HEK293 (cell line): ENCODE results near the gene ALDOC.

Experiments
- ATF2 ChIP-seq: fragments of 450-650 bp; formaldehyde crosslinking; IDR thresholded peaks from 2 replicates; pipeline ENCODE4 v1.5.1; 2016; ENCODE audit warnings: missing biosample characterization, missing genetic modification characterization, low read depth
- KLF9 ChIP-seq: fragments of 450-650 bp; formaldehyde crosslinking; IDR thresholded peaks from 2 replicates; pipeline ENCODE4 v1.5.1; 2016; ENCODE audit warnings: missing biosample characterization, missing genetic modification characterization, low read depth
- REST ChIP-seq: fragments of 450-650 bp; formaldehyde crosslinking; IDR thresholded peaks from 2 replicates; pipeline ENCODE4 v1.5.1; 2016; ENCODE audit warnings: missing biosample characterization, missing genetic modification characterization
- YY1 ChIP-seq: fragments of 450-650 bp; formaldehyde crosslinking; IDR thresholded peaks from 2 replicates; pipeline ENCODE4 v1.5.1; 2018; ENCODE audit warnings: missing biosample characterization, missing genetic modification characterization
- ZBTB11 ChIP-seq: fragments of 450-650 bp; formaldehyde crosslinking; conservative IDR thresholded peaks from 2 replicates; pipeline ENCODE4 v1.5.1; 2016; ENCODE audit warnings: low read depth, missing biosample characterization, missing genetic modification characterization
- ZNF24 ChIP-seq: fragments of 450-650 bp; formaldehyde crosslinking; IDR thresholded peaks from 2 replicates; pipeline ENCODE4 v1.5.1; 2016; ENCODE audit warnings: missing biosample characterization, missing genetic modification characterization
- ZNF707 ChIP-seq: fragments of 450-650 bp; formaldehyde crosslinking; IDR thresholded peaks from 2 replicates; pipeline ENCODE4 v1.5.1; 2016; ENCODE audit warnings: missing biosample characterization, missing genetic modification characterization
- TF ChIP-seq, protein P1 (sequence below): fragments of 450-650 bp; formaldehyde crosslinking; IDR thresholded peaks from 2 replicates; pipeline ENCODE4 v1.5.1; 2017; ENCODE audit warnings: missing biosample characterization, missing genetic modification characterization
- TF ChIP-seq, protein P2 (sequence below): fragments of 450-650 bp; formaldehyde crosslinking; IDR thresholded peaks from 2 replicates; pipeline ENCODE4 v1.5.1; 2016; ENCODE audit warnings: missing biosample characterization, missing genetic modification characterization

- TF ChIP-seq, protein P1, sequence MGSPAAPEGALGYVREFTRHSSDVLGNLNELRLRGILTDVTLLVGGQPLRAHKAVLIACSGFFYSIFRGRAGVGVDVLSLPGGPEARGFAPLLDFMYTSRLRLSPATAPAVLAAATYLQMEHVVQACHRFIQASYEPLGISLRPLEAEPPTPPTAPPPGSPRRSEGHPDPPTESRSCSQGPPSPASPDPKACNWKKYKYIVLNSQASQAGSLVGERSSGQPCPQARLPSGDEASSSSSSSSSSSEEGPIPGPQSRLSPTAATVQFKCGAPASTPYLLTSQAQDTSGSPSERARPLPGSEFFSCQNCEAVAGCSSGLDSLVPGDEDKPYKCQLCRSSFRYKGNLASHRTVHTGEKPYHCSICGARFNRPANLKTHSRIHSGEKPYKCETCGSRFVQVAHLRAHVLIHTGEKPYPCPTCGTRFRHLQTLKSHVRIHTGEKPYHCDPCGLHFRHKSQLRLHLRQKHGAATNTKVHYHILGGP (tag by site-specific recombination) = no peak
- TF ChIP-seq, protein P2, sequence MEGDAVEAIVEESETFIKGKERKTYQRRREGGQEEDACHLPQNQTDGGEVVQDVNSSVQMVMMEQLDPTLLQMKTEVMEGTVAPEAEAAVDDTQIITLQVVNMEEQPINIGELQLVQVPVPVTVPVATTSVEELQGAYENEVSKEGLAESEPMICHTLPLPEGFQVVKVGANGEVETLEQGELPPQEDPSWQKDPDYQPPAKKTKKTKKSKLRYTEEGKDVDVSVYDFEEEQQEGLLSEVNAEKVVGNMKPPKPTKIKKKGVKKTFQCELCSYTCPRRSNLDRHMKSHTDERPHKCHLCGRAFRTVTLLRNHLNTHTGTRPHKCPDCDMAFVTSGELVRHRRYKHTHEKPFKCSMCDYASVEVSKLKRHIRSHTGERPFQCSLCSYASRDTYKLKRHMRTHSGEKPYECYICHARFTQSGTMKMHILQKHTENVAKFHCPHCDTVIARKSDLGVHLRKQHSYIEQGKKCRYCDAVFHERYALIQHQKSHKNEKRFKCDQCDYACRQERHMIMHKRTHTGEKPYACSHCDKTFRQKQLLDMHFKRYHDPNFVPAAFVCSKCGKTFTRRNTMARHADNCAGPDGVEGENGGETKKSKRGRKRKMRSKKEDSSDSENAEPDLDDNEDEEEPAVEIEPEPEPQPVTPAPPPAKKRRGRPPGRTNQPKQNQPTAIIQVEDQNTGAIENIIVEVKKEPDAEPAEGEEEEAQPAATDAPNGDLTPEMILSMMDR (tag by site-specific recombination) = no peak
- TF ChIP-seq ZNF707 (no peak), ATF2 (tag by site-specific recombination) (no peak), REST (tag by site-specific recombination) (no peak), ZNF24 (tag by site-specific recombination) (no peak), YY1 (tag by site-specific recombination) (no peak), ZBTB11 (tag by site-specific recombination) (no peak), KLF9 (tag by site-specific recombination) (no peak)
These were observed 30.8 kb downstream of the ALDOC start for GRCh38 chr17:28545787-28546415.
